GM12891 (cell line): ENCODE measurements around the gene RIMS1.

ENCODE experiments used
- PAX5 ChIP-seq: IDR thresholded peaks from 2 replicates; pipeline ENCODE4 v1.6.1; 2011; ENCODE audit warnings: low read length, moderate library complexity, mild to moderate bottlenecking; ENCODE audit not compliant: insufficient read depth, severe bottlenecking
- POLR2A ChIP-seq: IDR thresholded peaks from 2 replicates; pipeline ENCODE4 v1.6.1; 2011; ENCODE audit warnings: low read depth, low read length, control low read depth
- POLR2AphosphoS5 ChIP-seq: IDR thresholded peaks from 2 replicates; pipeline ENCODE4 v1.6.1; 2011; ENCODE audit warnings: low read depth, low read length, control low read depth
- SPI1 ChIP-seq: IDR thresholded peaks from 2 replicates; pipeline ENCODE4 v1.6.1; 2011; ENCODE audit warnings: low read depth, low read length, control low read depth
- TAF1 ChIP-seq: IDR thresholded peaks from 2 replicates; pipeline ENCODE4 v1.6.1; 2011; ENCODE audit warnings: low read depth, low read length, control low read depth

DNA sequence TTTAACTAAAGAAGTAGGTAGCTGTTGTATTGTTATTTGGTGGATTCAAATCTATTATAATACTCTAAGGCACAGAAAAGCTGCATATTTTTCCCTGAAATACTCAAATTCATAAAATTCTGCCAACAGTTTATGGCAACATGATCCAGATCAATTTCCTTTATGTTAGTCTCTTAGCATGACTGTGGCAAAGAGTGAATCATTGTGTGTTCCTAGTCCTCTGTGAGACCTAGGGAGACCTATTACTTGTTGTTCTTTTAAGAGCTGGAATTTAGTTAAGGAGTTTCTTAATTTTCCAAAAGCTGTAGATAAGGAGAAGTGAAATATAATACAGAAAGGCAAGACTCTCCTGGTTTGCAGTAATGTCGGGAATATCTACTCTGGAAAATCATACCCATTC lies 149.6 kb downstream of the RIMS1 start:
- TF ChIP-seq POLR2A = no peak
- no peak for TF ChIP-seq POLR2AphosphoS5
- no peak for TF ChIP-seq TAF1
- no peak for TF ChIP-seq PAX5
- TF ChIP-seq SPI1 = no peak
